Measurements from ENCODE around the gene RHBDL1.

The RHBDL1 gene

DNA sequence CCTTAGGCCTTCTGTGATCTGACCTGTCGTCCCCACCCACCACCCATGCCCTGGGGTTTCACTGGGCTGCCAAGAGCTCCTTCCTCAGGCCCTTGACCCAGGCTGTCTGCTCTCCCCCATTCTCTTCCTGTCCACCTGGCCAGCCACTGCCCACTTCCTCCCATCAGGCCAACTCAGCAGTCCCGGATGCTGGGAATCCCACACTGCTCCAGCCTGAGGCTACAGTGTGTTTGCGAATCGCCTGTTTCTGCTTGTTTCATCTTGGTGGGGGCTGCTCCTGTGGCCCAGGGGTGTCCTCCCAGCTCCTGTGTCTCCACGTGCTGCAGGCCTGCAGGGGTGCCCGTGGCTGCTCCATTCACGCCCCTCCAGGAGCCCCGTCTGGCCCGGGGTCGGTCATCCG, 38.6 kb downstream of the RHBDL1 start:
- H3K4me3 ChIP-seq (replicated peaks in 1 of 2; ENCODE audit: low read depth in 2 of 2, low read length in 2 of 2) = no peak overlapping the region
- DNase-seq (ENCODE audit: low read depth in 2 of 2) = no peak
- TF ChIP-seq, protein P1, sequence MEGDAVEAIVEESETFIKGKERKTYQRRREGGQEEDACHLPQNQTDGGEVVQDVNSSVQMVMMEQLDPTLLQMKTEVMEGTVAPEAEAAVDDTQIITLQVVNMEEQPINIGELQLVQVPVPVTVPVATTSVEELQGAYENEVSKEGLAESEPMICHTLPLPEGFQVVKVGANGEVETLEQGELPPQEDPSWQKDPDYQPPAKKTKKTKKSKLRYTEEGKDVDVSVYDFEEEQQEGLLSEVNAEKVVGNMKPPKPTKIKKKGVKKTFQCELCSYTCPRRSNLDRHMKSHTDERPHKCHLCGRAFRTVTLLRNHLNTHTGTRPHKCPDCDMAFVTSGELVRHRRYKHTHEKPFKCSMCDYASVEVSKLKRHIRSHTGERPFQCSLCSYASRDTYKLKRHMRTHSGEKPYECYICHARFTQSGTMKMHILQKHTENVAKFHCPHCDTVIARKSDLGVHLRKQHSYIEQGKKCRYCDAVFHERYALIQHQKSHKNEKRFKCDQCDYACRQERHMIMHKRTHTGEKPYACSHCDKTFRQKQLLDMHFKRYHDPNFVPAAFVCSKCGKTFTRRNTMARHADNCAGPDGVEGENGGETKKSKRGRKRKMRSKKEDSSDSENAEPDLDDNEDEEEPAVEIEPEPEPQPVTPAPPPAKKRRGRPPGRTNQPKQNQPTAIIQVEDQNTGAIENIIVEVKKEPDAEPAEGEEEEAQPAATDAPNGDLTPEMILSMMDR (IDR thresholded peaks at IDR 0.05; ENCODE audit: low read depth, low read length) = no peak

DNA sequence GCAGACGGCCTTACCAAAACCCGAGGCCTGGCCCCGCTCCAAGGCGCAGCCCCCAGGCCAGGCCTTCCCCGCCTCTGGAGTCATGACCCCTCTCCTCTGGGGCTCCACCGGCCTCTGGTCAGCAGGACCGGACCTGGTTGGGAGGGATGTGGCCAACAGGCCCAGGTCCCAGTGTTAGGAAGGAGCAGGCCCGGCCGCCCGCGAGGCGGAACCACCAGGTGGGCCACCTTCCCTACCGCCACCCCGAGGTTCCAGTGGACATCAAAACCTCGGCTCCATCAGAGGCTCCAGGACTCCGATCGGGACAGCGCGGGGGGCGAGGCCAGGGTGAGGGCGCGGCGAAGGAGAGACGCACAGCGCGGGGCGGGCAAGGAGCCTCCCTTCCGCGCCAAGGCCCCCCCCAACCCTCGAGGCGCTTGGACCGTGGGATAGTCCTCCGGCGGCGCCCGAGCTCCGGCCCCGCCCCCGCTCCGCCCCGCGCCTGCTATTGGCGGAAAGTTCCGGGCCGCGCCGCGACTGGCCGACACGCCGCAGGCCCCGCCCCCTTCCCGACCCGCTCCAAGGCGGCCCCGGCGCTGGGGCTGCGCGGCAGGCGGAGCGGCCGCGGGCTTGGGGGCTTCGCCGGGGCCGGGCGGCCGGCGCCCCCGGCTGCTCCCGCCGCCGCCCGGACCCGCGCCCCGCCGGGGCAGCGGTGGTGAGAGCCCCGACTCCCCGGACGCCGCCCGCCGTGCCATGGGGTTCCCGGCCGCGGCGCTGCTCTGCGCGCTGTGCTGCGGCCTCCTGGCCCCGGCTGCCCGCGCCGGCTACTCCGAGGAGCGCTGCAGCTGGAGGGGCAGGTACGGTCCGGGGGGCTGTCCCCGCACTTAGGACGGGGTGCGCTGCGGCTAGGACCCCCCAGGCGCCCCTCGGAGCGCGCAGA, 39.3 kb downstream of the RHBDL1 start, which contains the start of gene METRN:
Gene METRN (plus strand): TSS at position 561 of the 919 bp plus-strand sequence. CDS start 172 bp downstream, at position 733.
- DNase-seq (ENCODE audit: low read depth in 2 of 2) = peak; percentile 86 to 91
- H3K4me3 ChIP-seq (replicated peaks in 1 of 2; ENCODE audit: low read depth in 2 of 2, low read length in 2 of 2) = peak within 1 kb of the TSS; percentile 48 to 63
- TF ChIP-seq, protein P1 (IDR thresholded peaks at IDR 0.05; ENCODE audit: low read depth, low read length) = no peak

DNA sequence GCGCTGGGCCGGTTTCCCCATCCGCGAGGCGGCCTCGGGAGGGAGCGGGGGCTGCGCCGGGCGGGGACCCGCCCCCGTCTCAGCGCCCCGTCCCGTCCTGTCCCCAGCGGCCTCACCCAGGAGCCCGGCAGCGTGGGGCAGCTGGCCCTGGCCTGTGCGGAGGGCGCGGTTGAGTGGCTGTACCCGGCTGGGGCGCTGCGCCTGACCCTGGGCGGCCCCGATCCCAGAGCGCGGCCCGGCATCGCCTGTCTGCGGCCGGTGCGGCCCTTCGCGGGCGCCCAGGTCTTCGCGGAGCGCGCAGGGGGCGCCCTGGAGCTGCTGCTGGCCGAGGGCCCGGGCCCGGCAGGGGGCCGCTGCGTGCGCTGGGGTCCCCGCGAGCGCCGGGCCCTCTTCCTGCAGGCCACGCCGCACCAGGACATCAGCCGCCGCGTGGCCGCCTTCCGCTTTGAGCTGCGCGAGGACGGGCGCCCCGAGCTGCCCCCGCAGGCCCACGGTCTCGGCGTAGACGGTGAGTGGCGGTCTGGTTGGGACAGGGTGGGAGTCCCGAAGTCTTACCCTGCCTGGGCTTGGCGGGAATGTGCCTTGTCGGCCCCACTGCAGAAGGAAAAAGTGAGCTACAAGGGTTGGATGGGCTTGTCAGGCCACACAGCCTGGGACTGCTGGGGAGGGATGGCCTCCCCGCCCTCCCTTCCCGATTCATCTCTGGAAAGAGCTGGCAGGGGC, 40.2 kb downstream of the RHBDL1 start:
- TF ChIP-seq, protein P1 (IDR thresholded peaks at IDR 0.05; ENCODE audit: low read depth, low read length) = no peak
- peak in 1 of 2 donors; percentile 29 for DNase-seq (ENCODE audit: low read depth in 2 of 2)
- H3K4me3 ChIP-seq (replicated peaks in 1 of 2; ENCODE audit: low read depth in 2 of 2, low read length in 2 of 2) = peak overlapping the region; percentile 48 to 63

DNA sequence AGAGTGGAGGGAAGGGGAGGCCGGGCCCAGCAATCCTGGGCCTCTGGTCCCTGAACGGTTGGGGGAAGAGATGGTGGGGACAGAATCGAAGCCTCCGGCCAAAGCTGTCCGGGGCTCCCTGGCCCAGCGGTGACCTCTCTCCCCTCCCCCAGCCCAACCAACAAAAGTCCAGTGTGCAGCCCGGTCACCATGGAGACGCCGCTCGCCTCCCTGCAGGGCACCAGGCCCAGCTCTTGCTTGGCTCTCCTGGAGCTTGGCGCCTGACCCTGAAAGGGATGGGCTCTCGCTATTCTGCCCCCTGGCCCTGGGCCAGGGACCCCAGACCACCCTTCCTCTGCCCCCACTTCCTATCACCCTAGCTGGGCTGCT, 40.7 kb downstream of the RHBDL1 start:
- peak; percentile 50 to 83 for DNase-seq (ENCODE audit: low read depth in 2 of 2)
- TF ChIP-seq, protein P1 (IDR thresholded peaks at IDR 0.05; ENCODE audit: low read depth, low read length) = no peak
- peak overlapping the region; percentile 48 to 63 for H3K4me3 ChIP-seq (replicated peaks in 1 of 2; ENCODE audit: low read depth in 2 of 2, low read length in 2 of 2)

DNA sequence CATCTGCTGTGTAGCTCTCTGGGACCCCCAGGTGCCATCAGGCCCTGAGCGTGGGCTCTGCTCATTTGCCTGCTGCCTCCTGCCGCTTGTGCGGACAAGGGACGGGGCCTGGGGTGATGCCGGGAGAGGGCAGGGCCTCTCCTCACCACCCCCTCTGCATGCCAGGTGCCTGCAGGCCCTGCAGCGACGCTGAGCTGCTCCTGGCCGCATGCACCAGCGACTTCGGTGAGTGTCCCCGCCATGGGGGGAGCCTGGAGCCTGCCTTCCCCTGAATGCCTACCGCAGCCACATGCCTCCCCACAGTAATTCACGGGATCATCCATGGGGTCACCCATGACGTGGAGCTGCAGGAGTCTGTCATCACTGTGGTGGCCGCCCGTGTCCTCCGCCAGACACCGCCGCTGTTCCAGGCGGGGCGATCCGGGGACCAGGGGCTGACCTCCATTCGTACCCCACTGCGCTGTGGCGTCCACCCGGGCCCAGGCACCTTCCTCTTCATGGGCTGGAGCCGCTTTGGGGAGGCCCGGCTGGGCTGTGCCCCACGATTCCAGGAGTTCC, 41.4 kb downstream of the RHBDL1 start:
- H3K4me3 ChIP-seq (replicated peaks in 1 of 2; ENCODE audit: low read depth in 2 of 2, low read length in 2 of 2) = no peak overlapping the region
- no peak for DNase-seq (ENCODE audit: low read depth in 2 of 2)
- TF ChIP-seq, protein P1 (IDR thresholded peaks at IDR 0.05; ENCODE audit: low read depth, low read length) = no peak

DNA sequence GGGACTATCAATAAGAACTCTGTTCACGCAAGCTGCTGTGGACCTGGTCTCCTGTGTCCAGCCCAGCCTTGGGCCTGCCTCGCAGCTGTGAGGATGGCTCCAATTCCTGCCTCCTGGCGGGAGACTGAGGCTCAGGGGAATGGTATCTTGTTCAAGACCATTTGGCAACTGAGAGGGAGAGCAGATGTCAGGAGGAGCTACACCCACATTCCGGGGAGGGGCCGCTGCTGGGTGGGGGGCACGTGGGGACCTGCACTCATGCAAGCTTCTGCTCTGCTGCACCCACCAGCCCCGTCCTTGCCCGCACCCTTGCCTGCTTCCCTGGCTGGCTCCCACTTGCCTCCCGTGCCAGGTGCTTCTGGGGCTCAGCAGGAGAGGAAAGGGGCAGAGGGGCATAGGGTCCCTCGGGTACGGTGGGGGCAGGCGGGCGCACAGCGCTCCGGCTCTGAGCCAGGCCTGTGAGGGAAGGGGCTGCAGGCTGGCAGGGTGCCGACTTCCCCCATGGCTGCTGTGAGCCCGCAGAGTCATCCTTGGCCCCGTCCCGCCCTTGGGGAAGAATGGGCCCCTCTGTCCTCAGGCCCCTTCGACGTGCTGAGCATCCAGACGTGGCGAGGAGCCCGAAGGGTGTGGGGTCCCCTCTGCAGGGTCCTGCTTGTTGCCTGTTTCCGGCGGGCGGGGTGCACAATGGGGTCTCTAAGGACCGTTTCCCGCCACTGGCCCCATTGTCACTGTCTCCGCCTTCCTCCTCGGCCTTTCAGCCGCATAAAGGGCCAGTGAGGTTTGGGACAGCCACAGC, 42.2 kb downstream of the RHBDL1 start:
- TF ChIP-seq, protein P1 (IDR thresholded peaks at IDR 0.05; ENCODE audit: low read depth, low read length) = no peak
- H3K4me3 ChIP-seq (replicated peaks in 1 of 2; ENCODE audit: low read depth in 2 of 2, low read length in 2 of 2) = no peak overlapping the region
- no peak for DNase-seq (ENCODE audit: low read depth in 2 of 2)
